ENCODE results near the gene TTC16.

DNA sequence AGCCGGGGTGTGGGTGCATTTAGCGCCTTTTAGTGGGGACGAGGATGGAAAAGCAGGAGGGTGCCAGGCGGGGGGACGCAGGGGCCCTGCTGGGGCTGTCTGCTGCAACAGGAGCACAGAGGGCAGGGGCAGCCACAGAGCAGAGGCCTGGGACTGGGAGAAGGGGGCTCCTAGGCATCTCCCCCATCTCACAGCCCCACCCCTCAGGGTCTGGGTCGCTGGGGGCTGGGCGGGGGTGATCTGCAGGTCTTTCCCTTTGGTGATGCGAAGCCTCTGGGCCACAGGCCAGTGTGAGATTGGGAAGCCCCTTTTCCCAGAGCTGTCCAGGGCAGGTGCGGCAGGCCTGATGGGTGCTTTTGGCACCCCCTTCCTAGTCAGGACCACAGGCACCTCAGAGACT, 14.4 kb downstream of the TTC16 start:
- TF ChIP-seq EZH2 (IDR thresholded peaks at IDR 0.05; ENCODE audit: low read depth): no peak
- TF ChIP-seq, protein P1, sequence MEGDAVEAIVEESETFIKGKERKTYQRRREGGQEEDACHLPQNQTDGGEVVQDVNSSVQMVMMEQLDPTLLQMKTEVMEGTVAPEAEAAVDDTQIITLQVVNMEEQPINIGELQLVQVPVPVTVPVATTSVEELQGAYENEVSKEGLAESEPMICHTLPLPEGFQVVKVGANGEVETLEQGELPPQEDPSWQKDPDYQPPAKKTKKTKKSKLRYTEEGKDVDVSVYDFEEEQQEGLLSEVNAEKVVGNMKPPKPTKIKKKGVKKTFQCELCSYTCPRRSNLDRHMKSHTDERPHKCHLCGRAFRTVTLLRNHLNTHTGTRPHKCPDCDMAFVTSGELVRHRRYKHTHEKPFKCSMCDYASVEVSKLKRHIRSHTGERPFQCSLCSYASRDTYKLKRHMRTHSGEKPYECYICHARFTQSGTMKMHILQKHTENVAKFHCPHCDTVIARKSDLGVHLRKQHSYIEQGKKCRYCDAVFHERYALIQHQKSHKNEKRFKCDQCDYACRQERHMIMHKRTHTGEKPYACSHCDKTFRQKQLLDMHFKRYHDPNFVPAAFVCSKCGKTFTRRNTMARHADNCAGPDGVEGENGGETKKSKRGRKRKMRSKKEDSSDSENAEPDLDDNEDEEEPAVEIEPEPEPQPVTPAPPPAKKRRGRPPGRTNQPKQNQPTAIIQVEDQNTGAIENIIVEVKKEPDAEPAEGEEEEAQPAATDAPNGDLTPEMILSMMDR (conservative IDR thresholded peaks at IDR 0.05): no peak
